TTC549 (cell line): ENCODE results near the gene STOX2.
"Not testable (repeated sequence)": the region's sequence is repeated elsewhere in the genome, so short reads cannot be mapped to it uniquely, and the experiment has no call there.

ENCODE experiments used
- FAIRE-seq: peaks from 2 replicates; lab custom pipeline; 2012; peaks lifted over from hg19 to GRCh38; lab: Jason Lieb, UNC

The STOX2 gene

DNA sequence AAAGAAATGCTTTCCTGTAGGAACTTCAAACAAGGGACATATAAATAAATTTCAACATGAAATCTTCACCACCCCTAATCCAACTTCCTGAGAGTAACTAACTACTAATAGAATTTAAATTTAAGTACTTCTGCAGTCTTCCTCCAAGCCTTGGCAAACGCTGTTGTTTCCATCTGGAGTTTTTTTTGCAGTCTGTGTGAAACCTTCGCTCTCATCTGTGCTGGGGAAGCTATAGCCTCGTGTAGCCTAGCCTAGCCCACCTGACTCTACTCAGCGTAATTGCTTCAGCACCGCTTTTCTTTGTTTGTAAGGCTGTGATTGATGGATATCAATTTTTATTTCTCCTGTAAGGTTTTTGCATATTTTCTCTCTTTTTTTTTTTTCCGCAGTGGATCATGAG is 30.9 kb downstream of the STOX2 start:
- FAIRE-seq, result no peak

DNA sequence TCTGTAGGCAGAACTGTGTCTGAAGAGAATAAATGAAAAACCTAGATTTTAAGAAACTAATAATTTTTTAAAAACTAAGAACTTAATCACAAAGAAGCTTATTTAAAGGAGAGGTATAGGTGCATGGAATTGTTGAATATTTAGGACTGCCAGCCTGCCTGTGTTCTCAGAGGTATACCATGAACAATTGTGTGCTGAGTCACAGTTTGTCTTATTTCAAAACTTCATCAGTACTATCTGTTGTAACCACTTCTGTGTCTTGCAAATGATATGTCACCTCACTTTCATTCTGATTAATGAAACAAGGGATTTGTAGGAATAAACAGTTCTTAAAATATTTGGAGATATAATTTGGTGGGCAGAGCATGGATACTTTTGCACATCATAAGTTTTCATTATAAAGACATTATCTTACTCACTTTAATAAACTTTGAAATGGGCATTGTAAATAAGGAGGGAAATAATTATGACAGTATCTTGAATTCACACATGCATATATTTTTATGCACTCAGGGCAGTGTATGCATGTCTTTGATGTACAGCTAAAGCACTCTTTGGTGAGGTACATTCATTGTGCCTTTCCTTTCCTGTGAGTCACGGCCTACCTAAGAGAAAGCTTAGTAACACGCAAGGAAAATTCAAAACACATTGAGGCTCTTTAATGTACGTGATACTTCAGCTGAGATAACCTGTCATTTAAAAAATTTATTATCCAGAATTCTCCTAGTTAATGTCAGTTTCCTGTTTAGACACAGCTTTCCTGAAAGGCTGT is 31.7 kb downstream of the STOX2 start:
- FAIRE-seq, result no peak

- FAIRE-seq, result no peak
Measured at GRCh38 chr4:183940864-183941263, 35.8 kb downstream of the STOX2 start.

- FAIRE-seq, result no peak
Measured at GRCh38 chr4:183941964-183942363, 36.9 kb downstream of the STOX2 start.

DNA sequence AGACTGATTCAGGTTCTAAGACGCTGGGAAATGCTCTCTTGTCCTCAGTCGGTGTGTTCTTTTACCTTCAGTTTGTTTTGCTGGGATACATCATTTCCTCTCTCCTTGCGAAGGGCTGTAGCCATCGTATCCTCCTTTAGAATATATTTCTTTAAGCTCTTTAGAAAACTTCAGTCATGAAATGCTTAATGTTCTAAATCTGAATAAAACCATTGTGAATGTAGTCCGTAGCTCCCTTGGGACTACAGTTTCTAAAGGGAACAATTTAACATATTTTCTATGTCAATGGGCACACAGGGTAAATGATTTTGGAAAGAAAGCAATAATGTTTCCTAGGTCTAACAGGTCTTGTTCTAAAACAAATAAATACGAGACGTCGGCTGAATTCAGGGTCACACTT is 40.6 kb downstream of the STOX2 start:
- FAIRE-seq, result no peak

DNA sequence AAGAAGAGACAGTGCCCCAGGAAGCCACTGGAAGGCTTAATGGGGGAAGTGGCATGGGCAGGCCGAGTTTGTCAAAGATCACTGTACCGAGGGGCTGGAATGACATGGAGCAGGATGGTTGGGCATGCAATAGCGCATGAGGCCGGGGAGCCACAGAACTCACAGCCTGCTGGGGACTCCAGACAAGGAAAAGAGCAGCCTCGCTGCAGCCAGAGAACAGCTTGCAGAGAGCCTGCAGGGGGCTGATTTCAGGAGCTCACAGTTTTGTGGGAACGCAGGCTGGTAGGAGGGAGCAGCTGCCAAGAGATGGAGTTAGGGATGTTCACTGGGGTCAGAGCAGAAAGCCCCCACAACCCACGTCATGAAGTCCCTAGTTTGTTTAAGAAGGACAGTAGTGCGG is 45.4 kb downstream of the STOX2 start:
- no peak for FAIRE-seq

DNA sequence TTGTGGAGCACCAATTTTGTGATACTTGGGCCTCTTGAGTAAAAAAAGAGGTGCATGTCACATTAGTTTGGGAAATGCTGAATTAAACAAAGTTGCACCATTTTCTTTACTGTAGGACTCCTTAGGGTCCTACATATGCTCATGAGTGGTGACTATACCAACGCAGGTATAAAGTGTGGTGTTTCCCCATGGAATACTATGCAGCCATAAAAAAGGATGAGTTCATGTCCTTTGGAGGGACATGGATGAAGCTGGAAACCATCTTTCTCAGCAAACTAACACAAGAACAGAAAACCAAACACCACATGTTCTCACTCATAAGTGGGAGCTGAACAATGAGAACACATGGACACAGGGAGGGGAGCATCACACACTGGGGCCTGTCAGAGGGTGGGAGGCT is 47.5 kb downstream of the STOX2 start:
- FAIRE-seq, result not testable (repeated sequence)

GRCh38 chr4:183959319-183960045 is 54.4 kb downstream of the STOX2 start:
- no peak for FAIRE-seq

GRCh38 chr4:183960046-183960420 is 54.9 kb downstream of the STOX2 start:
- no peak for FAIRE-seq

DNA sequence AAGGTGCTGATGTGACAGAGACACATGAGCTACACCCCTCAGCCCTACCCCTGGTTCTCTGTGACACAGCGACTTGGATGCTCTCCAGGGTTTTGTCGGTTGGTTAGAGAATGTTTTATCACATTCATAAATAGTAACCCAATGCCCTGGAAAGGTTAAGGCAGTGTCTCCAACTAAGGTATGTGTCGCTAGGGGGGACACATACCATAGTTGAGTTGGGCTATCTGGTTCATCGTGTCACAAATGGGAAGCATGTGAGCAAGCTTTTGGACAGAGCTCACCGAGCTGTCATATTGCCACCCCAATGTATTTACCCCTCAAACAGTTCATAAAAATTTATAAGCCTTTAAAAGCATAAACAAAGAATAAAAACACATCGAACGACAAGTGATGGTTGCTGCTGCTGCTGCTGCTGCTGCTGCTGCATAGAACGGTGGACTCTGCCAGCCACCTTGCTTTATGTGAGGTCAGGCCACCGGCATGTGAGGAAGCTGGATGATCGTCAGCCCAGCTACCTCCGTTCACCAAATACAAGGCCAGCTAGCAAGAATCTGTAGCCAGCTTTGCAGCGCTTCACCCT is 55.9 kb downstream of the STOX2 start:
- FAIRE-seq, result no peak

DNA sequence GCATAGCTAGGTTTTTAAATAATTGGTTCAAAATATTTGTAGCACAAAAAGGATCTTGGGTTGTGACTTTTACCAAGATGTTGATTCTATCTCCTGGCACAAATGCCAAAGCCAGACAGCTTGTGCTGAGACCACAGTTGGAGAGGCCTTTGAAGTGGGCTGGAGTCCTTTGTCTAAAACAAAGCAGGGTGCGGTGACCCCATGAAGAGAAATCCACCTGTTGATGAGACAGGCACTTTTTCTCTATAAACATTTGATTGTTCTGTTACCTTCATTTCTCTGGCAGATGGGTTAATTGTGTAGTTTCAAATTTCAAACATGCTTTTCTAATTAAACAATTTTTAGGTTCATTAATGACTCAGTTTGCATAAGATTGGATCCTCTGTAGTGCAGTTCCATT is 56.7 kb downstream of the STOX2 start:
- no peak for FAIRE-seq

GRCh38 chr4:183962419-183962818 is 57.3 kb downstream of the STOX2 start:
- no peak for FAIRE-seq

- FAIRE-seq, result no peak
Measured at GRCh38 chr4:183966371-183966770, 61.3 kb downstream of the STOX2 start.

GRCh38 chr4:183967266-183967665 is 62.2 kb downstream of the STOX2 start:
- FAIRE-seq, result no peak

- no peak for FAIRE-seq
Measured at GRCh38 chr4:183968502-183968901, 63.4 kb downstream of the STOX2 start.

GRCh38 chr4:183968931-183969330 is 63.8 kb downstream of the STOX2 start:
- FAIRE-seq, result no peak

DNA sequence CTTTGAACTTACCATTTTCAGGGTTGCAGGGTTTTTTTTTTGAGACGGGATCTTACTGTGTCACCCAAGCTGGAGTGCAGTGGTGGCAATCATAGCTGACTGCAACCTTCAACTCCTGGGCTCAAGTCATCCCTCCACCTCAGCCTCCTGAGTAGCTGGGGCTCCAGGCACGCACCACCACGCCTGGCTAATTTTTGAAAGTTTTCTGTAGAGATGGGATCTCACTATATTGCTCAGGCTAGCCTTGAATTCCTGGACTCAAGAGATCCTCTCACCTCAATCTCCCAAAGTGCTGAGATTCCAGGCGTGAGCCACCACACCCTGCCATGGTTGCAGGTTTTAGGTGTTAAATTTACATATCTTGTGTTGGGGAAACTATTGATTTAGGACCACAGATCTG is 64.5 kb downstream of the STOX2 start:
- no peak for FAIRE-seq

DNA sequence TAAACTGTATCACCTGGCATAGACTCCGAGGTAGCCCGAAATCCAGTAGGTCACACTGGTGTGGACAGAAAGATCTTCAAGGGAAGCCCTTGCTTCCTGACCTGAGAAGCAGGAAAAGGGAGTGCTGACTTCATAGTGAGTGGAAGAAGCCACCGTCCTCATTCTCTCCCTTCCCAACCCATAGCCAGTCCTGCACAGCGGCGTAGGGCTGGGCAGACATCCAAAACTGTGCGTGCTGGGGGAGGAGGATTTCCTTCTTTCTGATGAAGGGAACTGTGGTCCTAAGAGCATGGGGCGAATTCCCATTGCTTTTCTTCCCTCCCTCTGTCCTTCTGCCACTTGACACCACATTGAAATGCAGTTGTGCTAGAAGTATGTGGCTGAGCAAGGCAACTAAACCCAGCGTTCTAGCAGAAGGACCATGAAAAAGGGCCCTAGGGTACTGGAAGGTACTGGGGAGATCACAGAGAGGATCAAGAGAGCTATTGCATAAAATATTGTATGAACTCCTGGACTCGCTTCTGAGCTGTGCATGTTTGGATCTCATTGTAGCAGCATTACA is 66.9 kb downstream of the STOX2 start:
- no peak for FAIRE-seq

GRCh38 chr4:183977707-183978106 is 72.6 kb downstream of the STOX2 start:
- FAIRE-seq, result no peak

- FAIRE-seq, result no peak
Measured at GRCh38 chr4:183984566-183984965, 79.5 kb downstream of the STOX2 start.

DNA sequence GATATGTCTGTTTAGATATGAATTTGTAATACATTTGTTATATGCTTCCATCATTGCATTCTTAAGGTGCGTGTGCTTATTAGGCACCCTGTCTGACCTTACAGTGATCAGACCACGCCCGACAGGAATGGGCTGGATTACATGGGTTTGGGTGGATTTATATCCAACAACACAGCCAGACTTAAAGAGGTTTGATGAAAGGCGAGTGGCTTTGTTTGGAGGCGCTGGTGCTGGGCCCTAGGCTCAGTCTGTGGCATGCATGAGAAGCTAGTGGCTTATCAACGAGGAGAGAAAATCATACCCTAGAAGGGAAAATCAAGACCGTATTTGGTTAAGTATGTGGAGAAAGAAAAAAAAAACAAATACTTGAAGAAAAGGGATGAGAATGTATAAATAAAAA is 80.7 kb downstream of the STOX2 start:
- FAIRE-seq, result no peak

DNA sequence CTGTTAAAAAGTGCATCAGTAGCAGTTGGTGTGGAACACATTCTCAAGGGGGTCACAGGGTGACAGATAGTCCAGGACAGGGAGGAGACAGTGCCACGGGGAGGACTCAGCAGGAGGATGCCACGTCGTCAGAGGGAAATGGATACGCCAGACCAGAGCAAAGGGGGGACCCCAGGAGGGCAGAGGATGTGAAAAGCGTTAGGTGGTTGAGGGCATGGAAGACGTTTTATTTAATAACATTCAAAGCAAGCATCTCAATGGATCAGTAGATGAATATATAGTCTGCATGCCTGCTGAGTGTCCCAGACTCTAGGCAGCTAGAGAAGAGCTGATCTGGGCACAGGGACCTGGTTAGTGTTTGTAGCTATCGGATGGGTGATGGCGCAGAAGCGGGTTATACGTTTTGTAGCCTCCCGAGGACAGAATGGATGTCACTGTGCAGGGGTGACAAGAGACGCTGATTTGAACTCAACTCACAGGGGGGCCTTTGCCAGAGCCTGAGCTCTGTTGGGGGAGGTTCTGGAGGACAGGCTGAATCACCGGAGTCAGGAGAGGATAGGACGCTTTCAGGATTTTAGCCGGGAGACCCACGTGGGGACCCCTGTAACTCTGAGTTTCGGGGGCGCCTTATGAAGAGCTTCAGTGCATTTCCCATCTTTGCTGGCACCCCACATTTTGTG is 81.3 kb downstream of the STOX2 start:
- no peak for FAIRE-seq
